Measurements from ENCODE around the gene SAC3D1.

Gene SAC3D1

GRCh38 chr11:65089621-65090020 is 48.6 kb downstream of the SAC3D1 start:
- no peak for DNase-seq (ENCODE audit: low read depth)

- DNase-seq (ENCODE audit: low read depth) = no peak
Observed at GRCh38 chr11:65090628-65091027, 49.6 kb downstream of the SAC3D1 start.

All from amniotic epithelial cell (primary cell).